GM19351 (cell line): ENCODE results near the gene MLYCD.

ENCODE experiments used
- ATAC-seq: cut with Tn5 transposase; IDR thresholded peaks from one replicate; pipeline ENCODE4 v1.9.1; 2021; ENCODE audit warnings: mild to moderate bottlenecking, moderate library complexity; ENCODE audit not compliant: unreplicated experiment

The MLYCD gene

GRCh38 chr16:83954577-83955016 is 55.7 kb downstream of the MLYCD start:
- ATAC-seq, result no peak

DNA sequence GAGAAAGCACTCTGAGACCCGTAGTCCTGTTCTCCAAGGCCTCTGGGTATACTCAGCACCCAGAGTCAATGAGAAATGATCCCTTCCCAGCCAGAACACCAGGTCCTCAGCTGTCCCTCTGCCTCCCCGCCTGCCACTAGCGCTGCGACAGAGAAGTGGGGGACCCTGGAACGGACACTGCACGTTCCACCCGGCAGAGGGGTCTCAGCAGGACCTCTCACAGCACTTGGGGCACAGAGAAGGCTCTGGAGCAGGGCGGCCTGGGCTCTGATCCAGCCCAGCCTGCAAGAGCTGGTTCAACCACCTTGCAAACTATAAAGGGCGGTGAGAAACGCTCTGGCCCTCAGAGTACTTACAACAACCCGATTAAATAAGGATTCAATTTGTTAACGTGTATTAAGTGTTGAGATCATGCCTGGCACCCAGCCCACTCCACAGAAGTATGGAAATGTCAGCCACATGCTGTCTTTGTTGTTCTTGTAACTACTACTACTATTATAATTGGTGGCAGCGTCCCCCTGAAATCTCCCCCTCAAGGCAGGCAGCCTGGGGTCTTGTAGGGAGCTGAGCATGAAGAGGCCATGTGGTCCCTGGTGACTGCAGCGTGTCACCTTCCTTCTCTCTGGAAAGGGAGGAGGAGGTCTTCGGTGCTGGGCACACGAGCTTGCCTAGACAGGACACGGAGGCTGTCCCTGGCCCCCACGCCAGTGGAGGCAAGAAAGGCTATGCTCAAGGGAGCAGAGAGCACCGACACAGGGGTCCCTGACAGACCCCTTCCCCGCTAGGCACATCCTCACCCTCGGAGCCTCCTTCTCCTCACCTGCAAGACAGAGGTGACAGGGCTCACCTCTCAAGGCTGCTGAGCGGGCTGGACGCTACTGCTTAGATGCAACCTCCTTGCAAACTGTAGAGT is 56.6 kb downstream of the MLYCD start:
- no peak for ATAC-seq

- ATAC-seq, result peak; percentile 50
Measured at GRCh38 chr16:83956336-83957289, 57.7 kb downstream of the MLYCD start.

- ATAC-seq, result no peak
Measured at GRCh38 chr16:83957296-83957855, 58.5 kb downstream of the MLYCD start.

DNA sequence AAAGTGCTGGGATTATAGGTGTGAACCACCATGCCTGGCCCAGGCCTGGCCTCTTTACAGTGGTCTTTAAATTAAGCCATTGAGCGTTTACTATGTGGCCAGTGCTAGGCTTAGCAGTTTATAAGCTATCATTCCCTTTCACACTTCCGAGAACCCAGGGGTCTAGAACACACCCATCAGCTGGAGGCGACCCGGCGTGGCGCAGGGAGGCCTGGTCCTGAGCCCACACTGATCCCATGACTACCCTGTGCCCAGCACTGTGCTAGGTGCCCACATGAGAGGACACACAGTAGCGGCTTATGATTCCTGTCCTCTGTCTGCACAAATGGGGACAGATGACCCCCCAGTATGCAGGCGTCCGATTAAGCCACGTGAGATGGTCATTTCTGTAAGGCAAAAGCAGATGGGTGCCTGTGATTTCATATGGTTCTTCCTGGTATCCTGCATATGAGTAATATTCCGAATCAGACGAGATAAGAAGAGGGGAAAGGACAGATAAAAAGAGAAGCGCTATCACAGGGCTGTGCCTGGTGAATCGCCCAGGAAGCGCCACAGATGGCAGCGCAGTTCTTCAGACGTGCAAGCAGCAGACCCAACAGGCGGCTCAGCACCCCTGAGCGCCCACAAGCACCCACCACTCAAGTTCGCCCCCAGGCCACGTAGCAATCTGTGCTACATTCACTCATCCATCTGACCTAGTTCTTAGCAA is 59.4 kb downstream of the MLYCD start:
- ATAC-seq, result no peak

GRCh38 chr16:83958846-83959565 is 60.1 kb downstream of the MLYCD start:
- ATAC-seq, result no peak

- no peak for ATAC-seq
Measured at GRCh38 chr16:83959656-83960434, 60.9 kb downstream of the MLYCD start.

DNA sequence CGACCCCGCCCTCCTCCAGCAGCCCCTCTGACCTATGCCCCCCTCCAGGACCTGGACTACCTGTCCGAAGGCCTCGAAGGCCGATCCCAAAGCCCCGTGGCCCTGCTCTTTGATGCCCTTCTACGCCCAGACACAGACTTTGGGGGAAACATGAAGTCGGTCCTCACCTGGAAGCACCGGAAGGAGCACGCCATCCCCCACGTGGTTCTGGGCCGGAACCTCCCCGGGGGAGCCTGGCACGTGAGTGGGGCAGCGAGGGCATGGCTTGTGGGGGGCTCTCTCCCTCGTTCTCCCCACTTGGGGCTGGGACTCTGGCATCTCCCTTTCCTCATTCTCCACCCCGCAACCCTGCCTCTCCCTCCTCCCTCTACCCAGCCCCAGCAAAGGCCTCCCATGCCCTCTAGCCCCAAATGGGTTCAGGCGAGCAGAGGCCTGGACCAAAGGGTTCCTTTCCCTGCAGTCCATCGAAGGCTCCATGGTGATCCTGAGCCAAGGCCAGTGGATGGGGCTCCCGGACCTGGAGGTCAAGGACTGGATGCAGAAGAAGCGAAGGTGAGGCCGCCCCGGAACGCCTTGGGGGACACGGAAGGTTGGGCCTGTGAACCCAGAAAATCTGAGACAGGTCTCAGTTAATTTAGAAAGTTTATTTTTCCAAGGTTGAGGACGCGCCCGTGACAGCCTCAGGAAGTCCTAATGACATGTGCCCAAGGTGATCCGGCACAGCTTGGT is 61.8 kb downstream of the MLYCD start:
- ATAC-seq, result no peak

- ATAC-seq, result no peak
Measured at GRCh38 chr16:83961591-83961990, 62.7 kb downstream of the MLYCD start.

- ATAC-seq, result no peak
Measured at GRCh38 chr16:83963277-83964119, 64.6 kb downstream of the MLYCD start.

DNA sequence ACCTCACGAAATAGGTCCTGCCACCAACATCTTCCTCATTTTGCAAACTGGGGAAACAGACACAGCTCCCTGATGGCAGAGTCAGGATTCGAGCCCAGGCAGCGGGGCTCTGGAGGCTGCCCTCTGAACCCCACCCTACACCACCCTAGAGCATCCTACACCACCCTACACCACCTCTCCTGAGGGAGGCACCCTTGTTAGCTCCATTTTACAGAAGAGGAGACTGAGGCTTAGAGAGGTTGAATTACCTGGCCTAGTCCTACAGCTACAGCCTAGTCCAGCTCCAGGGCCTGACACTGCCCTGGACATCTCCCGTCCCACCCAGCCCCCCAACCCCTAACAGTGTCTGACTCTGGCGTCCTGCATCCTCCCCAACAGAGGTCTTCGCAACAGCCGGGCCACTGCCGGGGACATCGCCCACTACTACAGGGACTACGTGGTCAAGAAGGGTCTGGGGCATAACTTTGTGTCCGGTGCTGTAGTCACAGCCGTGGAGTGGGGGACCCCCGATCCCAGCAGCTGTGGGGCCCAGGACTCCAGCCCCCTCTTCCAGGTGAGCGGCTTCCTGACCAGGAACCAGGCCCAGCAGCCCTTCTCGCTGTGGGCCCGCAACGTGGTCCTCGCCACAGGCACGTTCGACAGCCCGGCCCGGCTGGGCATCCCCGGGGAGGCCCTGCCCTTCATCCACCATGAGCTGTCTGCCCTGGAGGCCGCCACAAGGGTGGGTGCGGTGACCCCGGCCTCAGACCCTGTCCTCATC is 65.9 kb downstream of the MLYCD start:
- no peak for ATAC-seq

DNA sequence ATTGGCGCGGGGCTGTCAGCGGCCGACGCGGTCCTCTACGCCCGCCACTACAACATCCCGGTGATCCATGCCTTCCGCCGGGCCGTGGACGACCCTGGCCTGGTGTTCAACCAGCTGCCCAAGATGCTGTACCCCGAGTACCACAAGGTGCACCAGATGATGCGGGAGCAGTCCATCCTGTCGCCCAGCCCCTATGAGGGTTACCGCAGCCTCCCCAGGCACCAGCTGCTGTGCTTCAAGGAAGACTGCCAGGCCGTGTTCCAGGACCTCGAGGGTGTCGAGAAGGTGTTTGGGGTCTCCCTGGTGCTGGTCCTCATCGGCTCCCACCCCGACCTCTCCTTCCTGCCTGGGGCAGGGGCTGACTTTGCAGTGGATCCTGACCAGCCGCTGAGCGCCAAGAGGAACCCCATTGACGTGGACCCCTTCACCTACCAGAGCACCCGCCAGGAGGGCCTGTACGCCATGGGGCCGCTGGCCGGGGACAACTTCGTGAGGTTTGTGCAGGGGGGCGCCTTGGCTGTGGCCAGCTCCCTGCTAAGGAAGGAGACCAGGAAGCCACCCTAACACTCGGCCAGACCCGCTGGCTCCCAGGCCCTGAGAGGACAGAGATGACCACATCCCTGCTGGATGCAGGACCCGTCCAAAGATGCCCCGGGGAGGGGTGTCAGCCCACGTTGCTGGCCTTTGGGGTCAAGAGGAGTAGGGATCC is 66.7 kb downstream of the MLYCD start:
- no peak for ATAC-seq

DNA sequence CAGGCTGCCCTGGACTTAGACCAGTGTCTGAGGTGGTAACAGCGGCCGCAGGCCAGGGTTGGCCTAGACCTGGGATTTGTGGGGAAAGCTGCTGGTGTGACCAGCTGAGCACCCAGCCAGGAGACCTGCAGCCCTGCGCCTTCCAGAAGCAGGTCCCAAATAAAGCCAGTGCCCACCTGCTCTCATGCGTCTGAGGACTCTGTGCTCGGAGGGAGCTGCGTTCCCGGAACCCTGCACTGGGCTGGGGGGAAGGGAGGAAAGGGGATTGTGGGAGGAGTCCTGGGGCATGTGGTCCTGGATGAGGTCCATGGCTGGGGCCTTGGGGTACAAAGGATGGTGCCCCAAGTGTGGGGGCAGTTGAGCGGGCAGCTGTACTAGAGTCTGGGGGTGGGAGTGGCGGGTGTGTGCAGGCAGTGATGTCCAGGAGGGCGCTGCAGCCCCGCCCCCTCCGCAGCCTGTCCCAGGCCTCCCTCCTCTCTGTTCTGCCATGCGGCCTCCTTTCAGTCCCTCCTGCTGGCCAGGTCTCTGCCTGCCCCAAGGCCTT is 67.3 kb downstream of the MLYCD start:
- no peak for ATAC-seq

DNA sequence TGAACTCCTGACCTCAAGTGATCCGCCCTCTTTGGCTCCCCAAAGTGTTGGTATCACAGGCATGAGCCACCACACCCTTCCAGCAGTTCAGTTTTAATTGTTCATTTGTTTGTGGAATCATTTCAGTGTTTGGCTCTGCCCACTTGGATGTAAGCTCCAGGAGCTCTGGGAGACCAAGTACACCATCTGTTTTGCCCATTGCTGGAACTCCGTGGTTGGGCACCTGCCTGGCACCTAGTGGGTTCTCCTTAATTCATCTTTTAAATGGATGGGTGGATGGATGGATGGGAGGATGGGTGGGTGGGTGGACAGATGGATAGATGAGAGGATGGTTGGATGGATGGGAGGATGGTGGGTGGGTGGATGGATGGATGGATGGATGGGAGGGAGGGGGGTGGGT is 68.2 kb downstream of the MLYCD start:
- ATAC-seq, result no peak

DNA sequence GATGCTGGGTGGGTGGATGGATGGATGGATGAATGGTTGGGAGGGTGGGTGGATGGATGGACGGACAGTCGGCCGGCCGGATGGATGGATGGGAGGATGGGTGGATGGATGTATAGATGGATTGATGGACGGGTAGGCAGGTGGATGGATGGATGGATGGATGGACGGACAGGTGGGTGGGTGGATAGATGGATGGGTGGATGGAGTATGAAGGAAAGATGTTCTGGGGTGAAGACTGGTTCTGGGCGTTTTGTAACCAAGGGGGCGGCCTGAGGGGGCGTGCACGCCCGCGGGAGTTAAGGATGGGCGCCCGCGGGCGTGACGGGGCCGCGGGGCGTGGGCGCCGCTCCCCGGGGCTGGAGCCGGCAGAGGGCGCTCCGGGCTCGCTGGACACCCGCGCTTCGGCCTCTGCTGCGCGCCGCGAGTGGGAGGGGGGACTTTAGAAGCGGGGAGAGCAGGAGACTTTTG is 69.0 kb downstream of the MLYCD start, which contains the start of gene NECAB2:
TSS of gene NECAB2 (plus strand) at position 407 of the 468 bp plus-strand sequence. CDS start 405 bp downstream, outside the sequence.
- ATAC-seq, result no peak
